T47D (cell line): ENCODE measurements around the gene CMTM3.

Experiments used
- DNase-seq, 2 experiments: peaks; one replicate each; pipeline versions ENCODE4 v3.0.0 to v3.0.0-alpha.2; 2011 to 2012; ENCODE audit warnings: low read depth in 1 of 2, low spot score in 1 of 2
- JUND ChIP-seq: IDR thresholded peaks from 2 replicates; pipeline ENCODE4 v1.6.1; 2012; ENCODE audit warnings: low read depth
- in situ Hi-C: cut with HindIII; loops from 2 replicates; pipeline ENCODE4 v1.10.0; 2016; ENCODE audit warnings: low sequenced_read_pairs, low pct_unique_long_range_greater_than_20kb

Gene CMTM3

GRCh38 chr16:66637806-66638205 lies 33.3 kb downstream of the CMTM3 start:
- no peak for TF ChIP-seq JUND
- DNase-seq, result no peak
- in situ Hi-C loops, result no loop called here

GRCh38 chr16:66639091-66639885 lies 34.8 kb downstream of the CMTM3 start:
- TF ChIP-seq JUND, result no peak
- in situ Hi-C loops, result no loop called here
- no peak for DNase-seq

- in situ Hi-C loops, result no loop called here
- no peak for DNase-seq
Observed at GRCh38 chr16:66640724-66641314, 36.3 kb downstream of the CMTM3 start.

GRCh38 chr16:66641387-66641786 lies 36.9 kb downstream of the CMTM3 start:
- DNase-seq, result no peak
- in situ Hi-C loops, result no loop called here
- TF ChIP-seq JUND, result no peak

More at GRCh38 chr16:66640724-66641314, 36.3 kb downstream of the CMTM3 start:
- TF ChIP-seq JUND, result no peak

- no peak for TF ChIP-seq JUND
- no peak for DNase-seq
- in situ Hi-C loops, result no loop called here
Observed at GRCh38 chr16:66647866-66648265, 43.4 kb downstream of the CMTM3 start.

GRCh38 chr16:66649167-66649566 lies 44.7 kb downstream of the CMTM3 start:
- TF ChIP-seq JUND, result no peak
- no peak for DNase-seq
- in situ Hi-C loops, result no loop called here

GRCh38 chr16:66649636-66650205 lies 45.2 kb downstream of the CMTM3 start:
- DNase-seq, result no peak
- TF ChIP-seq JUND, result no peak
- in situ Hi-C loops, result no loop called here

GRCh38 chr16:66650707-66651473 lies 46.4 kb downstream of the CMTM3 start:
- DNase-seq, result peak; percentile 18 to 67
- TF ChIP-seq JUND, result no peak
- in situ Hi-C loops, result no loop called here

GRCh38 chr16:66651474-66651765 lies 46.9 kb downstream of the CMTM3 start:
- no peak for TF ChIP-seq JUND
- no peak for DNase-seq
- in situ Hi-C loops, result no loop called here

GRCh38 chr16:66651965-66652364 lies 47.5 kb downstream of the CMTM3 start:
- in situ Hi-C loops, result no loop called here
- DNase-seq, result no peak
- no peak for TF ChIP-seq JUND

- DNase-seq, result no peak
- no peak for TF ChIP-seq JUND
- in situ Hi-C loops, result no loop called here
Observed at GRCh38 chr16:66652661-66653360, 48.3 kb downstream of the CMTM3 start.

- no peak for TF ChIP-seq JUND
- in situ Hi-C loops, result no loop called here
- no peak for DNase-seq
Observed at GRCh38 chr16:66653581-66654350, 49.3 kb downstream of the CMTM3 start.
